ENCODE data around the gene LPP.

GRCh38 chr3:188664795-188665194 lies 510.8 kb downstream of the LPP start:
- TF ChIP-seq CTCF (IDR thresholded peaks at IDR 0.05) (no peak), POLR2AphosphoS5 (IDR thresholded peaks at IDR 0.05) (no peak), EP300 (IDR thresholded peaks at IDR 0.05) (no peak), POLR2A (IDR thresholded peaks at IDR 0.05) (no peak)
